NCI-H774 (cell line): ENCODE data around the gene IGFL4.
"Not testable (repeated sequence)": the region's sequence is repeated elsewhere in the genome, so short reads cannot be mapped to it uniquely, and the experiment has no call there.

ENCODE experiments used
- DNase-seq: peaks from one replicate; lab custom pipeline; 2025; lab: John Stamatoyannopoulos, UW

IGFL4 gene

DNA sequence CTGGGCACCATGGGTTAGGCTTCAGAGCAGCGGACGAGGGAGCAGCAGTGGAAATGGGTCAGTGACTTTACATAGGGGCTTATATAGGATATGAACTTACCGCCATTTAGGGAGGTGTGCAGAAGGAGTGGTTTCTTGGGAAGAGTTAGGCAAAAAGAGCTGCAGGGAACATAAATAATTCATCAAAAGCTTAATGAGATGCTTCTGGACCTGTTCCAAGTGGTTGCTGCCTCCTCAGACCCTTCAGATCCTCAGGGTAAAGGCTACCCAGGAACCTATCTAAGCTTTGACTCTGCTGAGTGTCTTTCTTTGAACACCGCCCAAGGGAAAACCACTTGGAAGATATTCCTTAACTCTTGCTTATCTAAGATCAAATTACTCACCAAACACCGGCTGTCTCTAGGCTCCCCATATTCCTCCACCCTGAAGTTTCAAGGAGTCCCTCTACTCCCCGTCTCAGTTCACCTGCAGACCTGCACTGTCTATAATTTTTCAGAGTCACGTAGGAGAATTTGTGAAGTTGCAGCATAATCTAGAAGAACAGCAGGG is at the start of gene IGFL4:
TSS of gene IGFL4 (minus strand) at position 51 of the 549 bp plus-strand sequence. CDS start at position 11, 40 bp downstream.
- DNase-seq: no peak

DNA sequence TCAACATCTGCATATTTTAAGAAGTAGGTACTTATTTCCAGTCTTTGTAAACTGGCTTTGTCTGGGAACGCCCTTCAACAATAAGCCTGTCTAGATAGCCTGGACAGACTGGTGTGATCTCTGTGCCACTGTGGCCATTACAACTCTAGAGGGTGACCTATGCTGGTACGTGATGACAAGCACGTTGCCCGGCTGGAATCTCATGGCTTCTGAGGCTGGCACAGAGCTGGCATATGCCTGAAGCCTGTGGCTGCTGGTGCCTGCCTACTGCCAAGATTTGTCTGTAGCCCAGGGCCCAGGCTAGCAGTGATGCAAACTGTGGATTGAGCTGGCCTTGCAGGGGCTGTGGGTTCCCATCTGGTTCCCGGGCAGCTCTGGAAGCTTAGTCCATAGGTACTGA is 49.6 kb upstream of the IGFL4 start:
- DNase-seq: no peak

DNA sequence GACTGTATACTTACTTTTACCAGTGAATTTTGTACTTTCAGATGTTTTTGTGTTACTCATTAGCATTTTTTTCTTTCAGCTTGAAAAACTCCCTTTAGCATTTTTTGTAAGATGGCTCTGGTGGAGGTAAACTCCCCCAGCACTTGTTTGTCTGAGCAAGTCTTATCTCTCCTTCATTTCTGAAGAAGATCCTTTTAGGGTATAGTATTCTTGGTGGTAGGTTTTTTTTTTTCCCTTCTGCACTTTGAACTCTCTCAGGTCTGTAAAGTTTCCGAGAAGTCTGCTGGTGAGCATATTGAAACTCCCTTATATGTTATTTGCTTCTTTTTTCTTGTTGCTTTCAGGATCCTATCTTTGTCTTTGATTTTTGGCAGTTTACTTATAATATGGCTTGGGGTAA is 48.6 kb upstream of the IGFL4 start:
- no peak for DNase-seq

DNA sequence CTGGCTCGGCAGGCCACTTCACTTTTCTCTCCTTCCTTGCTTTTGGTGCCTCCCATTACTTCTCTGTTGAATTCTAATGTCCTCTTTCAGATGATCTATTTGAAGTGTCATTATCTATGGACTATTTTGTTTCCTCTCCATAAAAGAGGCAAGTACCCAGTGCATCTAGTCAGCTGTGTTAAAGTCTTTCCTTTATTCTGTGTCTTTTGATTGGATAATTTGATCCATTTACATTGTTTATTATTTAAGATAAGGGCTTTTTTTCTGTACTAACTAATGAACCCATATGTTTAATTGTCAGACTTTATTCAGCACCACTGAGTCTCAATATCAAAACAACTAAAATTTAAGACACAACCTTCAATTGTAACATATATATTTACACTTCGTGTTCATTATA is 47.3 kb upstream of the IGFL4 start:
- no peak for DNase-seq

DNA sequence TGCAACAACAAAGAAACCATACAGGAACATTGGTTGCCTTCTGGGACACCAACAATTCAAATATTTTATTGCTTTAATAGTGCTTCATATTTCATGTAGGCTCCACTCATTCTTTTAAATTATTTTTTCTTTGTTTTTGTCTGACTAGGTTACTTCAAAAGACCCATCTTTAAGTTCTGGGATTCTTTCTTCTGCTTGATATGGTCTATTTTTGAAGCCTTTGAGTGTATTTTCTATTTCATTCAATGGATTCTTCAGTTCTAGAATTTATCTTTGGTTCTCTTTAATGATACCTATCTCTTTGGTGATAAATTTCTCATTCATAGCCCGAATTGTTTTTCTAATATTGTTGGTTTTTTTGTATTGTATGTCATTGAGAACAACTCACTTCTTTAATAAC is 45.1 kb upstream of the IGFL4 start:
- DNase-seq: no peak

DNA sequence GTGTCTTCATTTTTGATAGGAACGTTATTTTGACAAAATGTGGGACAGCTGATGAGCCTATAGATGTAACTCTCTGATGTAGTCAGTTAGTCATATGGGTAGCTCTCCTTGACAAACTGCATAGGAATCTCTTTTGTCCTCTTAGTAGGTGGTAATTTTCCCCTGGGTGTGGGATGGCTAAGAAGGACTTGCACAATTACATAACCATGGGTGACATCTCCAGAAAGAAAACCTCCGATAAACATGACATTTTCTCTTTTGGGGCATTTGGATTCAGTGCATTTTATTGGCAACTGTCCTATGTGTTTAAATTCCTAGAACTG is 41.9 kb upstream of the IGFL4 start:
- no peak for DNase-seq

DNA sequence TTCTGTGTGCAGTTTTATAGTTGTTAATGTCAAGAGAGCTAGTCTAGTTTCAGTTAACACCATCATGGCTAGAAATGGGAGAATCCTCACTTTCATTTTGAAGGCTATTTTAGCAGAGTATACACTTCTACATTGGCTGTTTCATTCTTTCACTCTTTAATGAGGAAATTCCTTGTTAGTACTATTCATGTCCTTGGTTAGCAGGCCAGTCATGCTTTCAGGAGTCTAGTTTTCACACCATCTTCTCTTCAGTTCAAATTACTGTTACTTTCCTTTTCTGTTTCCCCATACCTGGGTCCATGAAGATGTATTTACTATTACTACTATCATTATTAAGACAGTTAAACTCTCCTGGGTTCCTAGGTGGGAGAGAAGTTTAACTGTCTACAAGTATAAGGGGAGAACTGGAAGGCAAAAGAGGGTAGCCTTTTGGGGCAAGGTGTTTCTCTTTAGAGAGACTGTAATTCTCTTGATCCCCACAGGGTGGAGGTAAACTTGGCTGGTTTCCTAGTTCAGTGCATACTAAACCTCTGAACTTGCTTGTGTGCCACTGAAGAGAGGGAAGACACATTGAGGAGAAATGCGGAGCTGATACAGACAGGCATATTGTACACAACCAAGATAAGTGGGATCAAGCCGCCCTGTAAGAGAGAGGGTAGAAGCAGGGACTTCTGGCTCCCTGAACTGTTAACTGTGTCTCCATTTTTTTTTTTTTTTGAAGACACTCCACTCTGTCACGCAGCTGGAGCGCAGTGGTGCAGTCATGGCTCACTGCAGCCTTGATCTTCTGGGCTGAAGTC is 41.3 kb upstream of the IGFL4 start:
- peak; percentile 29 for DNase-seq

DNA sequence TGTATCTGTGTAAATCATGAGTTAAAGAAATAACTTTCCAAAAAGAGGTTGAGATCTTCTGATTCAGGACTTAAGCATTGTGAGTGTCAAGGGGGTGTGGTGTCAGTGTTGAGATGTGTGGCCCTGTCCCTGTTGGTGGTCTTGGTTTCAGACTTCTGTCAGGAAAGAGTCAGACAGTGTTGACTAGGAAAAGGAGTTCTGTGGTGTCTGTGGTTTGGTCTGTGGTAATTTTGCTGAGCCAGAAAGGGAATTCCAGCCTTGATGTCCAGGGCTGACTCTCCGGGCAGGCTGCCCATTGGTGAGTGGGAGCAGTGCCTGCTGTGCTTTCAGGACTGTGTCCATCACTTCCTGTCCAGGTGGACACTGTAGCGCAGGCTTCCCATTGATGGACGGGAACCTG is 39.8 kb upstream of the IGFL4 start:
- DNase-seq: no peak

DNA sequence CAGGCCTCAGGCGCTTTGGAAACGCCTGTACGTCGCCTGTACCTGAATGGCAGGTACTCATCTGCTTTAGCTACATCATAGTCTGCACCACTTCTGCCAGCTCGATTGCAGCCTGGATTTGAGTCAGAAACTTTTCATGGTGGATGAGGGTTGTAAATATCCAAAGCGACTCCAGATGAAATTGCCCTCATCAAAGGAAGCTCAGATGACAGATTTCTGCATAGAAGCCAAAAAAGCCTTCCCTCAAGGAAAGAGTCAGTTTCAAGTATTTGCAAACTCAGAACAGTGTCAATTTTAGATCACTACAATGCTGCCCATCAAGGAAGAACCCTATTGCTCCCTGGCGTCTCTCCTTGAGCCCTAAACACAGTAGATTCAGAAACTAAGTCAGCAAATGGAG is 38.8 kb upstream of the IGFL4 start:
- no peak for DNase-seq

DNA sequence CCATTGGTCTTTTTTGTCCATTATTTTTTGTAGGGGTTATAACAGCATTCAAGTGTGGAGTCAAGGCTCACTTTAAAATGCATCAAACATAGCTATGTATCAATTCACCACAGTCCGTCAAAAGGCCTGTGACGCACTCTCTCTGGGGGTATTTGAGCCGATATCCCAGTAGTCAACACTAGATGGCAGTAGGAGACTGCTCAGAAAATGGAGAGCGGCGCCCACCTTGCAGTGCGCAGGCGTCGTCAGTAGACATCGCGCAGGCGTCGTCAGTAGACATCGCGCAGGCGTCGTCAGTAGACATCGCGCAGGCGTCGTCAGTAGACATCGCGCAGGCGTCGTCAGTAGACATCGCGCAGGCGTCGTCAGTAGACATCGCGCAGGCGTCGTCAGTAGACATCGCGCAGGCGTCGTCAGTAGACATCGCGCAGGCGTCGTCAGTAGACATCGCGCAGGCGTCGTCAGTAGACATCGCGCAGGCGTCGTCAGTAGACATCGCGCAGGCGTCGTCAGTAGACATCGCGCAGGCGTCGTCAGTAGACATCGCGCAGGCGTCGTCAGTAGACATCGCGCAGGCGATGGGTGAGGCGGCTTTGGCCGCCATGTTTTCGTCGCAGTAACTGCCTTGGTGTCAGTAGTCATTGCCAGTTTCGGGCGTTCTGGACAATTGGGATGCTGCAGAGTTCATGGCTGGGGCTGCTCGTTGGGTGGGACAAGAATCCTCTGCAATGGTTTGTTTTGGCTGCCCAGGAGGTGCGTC is 38.0 kb upstream of the IGFL4 start:
- DNase-seq: not testable (repeated sequence)

DNA sequence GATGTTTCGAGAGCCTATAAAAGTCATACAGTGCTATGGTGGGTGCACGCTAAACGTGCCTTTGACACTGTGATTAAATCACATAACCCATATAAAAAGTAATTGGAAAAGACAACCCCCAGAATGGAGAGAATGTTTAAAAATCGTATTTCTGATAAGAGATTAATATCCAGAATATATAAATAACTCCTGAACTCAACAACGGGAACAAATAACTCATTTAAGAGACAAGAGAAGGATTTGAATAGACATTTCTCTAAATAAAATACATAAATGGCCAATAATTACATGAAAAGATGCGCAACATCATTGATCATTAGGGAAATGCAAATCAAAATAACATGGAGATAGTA is 37.0 kb upstream of the IGFL4 start:
- no peak for DNase-seq

DNA sequence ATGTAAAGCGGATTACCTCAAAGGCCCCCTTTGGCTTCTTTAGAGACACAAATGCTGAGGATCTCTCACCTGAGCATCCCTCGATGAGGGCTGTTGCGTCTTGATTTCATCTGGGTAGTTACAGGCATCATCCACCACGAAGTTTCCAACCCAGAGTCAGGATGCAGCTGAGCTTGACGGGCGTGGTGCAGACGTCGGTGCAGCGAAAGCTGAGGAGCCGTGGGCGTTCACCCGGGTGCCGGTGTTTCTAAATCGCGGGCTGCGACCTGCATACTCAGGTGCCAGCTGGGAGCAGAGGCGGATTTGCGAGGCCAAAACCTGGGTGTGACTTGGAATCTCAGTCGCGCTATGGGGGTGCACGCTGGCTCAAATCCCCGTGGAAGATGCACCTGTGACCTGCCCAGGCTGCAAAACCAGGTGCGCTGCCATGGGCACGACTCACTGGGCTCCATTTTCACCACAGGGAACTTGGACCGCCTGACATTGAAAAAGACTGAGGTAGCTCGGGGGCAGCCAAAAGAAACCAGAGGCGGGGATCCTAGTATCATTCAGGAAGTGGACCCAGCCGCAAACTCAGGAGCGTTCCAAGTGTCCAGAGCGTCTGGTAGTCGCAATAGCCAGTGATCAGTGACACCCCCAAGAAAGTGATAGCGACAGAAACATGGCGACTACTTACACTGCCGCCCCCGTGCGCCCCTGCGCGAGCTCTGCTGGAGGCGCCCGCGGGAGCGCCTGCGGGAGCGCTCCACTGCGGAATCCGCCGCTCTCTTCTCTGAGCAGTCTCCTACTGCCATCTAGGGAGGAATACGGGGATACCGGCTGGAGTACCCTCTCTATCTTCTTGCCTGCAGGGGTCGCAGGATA is 36.4 kb upstream of the IGFL4 start:
- peak; percentile 86 for DNase-seq

DNA sequence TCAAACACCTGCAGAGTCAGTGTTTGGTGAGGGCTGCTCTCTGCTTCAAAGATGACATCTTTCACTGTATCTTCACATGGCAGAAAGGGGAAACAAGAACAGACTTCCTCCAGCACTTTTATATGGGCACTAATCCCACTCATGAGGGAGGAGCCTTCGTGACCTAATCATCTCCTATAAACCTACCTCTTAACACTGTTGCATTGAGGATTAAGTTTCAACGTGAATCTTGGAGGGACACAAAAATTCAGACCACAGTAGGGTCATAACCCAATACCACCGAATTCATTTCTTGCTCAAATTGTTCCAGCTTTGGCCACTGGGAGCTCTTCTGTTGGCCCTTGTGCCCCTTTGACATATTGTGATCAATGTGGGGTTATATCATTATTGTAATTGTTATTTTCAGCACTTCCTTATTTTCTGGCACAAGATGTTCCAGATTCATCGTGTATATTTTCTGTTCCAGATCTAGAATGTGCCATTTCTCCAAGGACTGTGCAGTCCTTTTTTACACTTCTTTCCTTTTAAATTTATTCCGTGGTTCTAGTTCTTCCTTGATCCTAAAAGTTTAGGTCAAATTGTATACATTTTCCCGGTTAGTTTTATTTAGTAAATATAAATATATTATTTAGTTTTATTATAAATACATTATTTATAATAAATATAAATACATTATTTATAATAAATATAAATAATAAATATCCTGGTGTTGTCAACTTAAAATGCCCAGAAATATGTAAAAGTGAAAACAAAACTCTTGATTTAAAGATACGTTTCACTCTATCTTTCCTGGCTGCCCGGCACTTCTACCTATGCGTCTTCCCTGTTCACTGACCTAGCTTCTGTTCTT is 35.5 kb upstream of the IGFL4 start:
- no peak for DNase-seq

DNA sequence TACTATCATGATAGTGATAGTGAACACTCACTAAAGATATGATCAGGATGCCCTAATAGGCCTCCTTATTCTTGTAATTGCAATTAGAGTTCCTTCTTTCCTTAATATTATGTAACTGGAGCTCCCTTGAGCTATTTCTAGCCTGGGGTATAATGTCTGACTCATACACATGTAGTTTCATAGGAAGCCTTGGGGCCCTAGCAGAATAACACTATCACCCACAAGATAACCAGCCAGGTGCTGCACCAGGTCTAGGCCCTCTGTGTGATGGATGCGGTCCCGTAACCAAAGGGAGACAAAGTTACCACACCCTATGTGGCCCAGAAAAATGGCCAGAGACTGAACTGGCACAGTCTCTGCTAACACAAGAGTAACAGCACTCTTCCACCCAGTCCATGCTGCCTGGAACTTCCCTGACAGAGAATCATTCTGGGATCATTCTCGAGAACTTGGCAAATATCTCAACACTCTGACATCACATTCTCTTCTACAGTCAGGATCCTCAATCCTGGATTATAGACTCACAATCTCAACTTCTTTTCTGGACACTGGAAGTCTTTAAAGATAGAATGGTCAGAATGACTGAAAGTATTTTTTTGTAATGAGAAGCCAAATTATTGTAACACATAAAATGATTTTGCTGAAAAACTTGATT is 32.6 kb upstream of the IGFL4 start:
- DNase-seq: no peak

DNA sequence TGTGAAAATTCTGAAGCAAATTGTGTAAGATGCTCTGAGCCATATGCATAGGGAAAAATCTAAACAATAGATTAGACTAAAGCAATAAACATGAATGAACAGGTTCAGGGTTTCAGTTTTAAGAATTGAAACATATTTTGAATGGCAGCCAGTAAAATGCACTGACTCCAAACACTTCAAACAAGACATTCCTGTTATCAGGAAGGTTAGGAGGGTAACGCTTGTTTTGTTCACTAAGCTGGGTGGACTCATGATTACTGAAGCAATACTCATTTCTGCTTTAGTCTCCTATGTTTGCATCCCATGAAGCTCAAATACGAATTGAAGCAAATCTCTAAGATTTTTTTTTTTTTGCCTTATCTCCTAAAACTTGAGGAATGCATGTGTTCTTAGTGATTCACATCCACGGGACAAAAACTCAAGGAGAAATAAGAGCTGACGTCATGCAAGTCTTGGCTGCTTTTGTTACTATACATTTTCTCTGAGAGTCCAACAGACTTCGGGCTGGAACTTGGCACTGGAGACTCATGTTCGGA is 29.1 kb upstream of the IGFL4 start:
- no peak for DNase-seq

DNA sequence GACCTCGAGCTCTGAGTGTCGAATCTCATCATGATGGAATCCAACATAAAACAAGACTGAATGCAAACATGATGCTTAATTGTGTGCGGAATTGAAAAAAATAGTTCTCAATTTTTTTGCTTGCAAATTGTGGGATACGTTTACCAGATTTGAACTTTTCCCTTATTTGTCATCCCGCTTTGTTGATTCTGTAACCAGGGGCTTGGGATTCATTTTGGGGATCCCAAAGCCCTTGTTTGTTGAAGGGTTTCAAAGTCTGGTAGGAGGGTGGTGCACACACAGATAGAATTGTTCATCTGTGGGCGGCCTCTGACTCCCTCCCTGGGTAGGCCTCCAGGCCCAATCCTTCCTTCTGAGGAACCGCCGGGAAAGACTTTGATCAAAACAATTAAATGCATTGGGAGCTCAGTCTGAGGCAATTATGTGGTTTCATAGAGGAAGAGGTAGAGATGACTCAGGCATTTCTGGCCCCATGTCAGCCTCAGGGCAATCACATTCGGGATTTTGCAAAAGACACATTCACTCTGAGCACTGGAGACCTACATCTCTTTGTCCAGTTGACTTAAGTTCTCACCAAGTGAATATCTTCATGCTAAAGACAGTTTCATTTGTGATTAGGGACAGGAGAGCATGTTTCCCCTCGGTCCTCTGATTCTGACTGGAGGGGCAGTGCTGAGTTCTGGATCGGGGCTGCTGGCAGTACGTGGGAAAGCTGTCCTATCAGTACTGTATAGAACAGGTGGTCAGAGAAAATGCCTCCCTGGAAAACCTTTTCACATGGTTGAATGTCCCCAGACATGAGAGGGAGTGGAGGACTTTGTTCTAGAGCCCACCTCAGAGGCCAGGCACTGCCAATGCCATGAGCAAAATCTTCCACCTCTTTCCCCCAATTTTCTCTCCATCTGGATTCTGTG is 27.8 kb upstream of the IGFL4 start:
- no peak for DNase-seq

DNA sequence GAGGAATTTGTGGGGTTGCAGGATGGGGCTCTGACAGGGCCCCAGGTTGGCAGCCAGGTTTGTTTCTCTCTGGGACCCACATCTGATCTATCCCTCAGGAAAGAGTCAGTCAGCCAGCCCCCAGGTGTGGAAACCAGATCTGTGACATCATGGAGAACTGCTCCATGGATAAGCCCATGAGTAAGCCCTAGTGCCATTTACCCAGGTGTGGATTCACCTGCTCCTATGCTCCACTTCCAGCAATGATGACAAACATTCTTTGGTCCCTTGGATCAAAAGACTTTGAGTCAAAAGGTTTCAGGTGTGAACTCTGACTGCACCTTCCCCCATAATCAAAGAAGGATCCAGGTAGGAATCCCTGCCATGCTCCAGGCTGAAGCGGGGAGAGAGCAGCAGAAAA is 26.9 kb upstream of the IGFL4 start:
- DNase-seq: no peak

DNA sequence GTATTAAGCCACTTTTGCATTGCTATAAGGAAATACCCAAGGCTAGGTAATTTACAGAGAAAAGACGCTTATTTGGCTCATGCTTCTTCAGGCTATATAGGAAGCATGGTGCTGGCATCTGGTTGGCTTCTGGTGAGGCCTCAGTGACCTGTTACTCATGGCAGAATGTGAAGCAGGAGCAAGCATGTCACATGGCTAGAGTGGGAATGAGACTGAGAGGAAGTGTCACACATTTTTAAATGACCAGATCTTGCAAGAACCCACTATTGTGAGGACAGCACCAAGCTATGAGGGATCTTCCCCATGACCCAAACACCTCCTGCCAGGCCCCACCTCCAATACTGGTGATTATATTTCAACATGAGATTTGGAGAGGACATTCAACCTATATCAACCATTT is 25.7 kb upstream of the IGFL4 start:
- no peak for DNase-seq

DNA sequence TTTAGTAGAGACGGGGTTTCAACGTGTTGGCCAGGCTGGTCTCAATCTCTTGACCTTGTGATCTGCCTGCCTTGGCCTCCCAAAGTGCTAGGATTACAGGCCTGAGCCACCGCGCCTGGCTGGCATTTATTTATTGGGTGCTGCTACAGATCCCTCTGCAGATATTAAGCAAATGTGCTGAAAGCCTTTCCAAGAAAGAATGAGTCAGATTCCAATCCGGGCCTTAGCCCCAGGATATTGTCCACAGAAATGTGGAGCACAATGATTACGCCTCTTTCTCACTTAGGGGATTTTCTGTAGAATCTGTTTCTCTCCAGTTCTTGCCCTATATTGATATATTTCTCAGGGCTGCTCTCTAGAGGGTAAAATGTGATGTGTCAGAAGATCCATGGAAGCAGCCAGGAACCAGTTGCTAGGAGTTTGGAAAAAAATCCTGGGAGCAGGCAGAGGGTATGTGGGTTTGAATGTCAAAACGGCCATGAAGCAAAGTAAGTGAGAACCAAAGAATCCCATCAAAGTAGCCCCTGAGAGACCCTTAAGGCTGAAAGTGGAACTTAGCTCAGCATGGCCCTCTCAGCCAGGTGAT is 24.8 kb upstream of the IGFL4 start:
- no peak for DNase-seq
